Measurements from ENCODE around the gene TOM1L2.
"Not testable (repeated sequence)": the region's sequence is repeated elsewhere in the genome, so short reads cannot be mapped to it uniquely, and the experiment has no call there.

The TOM1L2 gene

GRCh38 chr17:17943281-17943984 is 28.8 kb downstream of the TOM1L2 start:
- in situ Hi-C loops (cut with MboI; ENCODE audit: low pct_unique_long_range_greater_than_20kb, low sequenced_read_pairs, unreplicated experiment) = no loop called here
- no peak for DNase-seq (ENCODE audit: low spot score)
- TF ChIP-seq, protein P1, sequence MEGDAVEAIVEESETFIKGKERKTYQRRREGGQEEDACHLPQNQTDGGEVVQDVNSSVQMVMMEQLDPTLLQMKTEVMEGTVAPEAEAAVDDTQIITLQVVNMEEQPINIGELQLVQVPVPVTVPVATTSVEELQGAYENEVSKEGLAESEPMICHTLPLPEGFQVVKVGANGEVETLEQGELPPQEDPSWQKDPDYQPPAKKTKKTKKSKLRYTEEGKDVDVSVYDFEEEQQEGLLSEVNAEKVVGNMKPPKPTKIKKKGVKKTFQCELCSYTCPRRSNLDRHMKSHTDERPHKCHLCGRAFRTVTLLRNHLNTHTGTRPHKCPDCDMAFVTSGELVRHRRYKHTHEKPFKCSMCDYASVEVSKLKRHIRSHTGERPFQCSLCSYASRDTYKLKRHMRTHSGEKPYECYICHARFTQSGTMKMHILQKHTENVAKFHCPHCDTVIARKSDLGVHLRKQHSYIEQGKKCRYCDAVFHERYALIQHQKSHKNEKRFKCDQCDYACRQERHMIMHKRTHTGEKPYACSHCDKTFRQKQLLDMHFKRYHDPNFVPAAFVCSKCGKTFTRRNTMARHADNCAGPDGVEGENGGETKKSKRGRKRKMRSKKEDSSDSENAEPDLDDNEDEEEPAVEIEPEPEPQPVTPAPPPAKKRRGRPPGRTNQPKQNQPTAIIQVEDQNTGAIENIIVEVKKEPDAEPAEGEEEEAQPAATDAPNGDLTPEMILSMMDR (IDR thresholded peaks at IDR 0.05; ENCODE audit: extremely low read depth, insufficient read depth, missing control alignments) = no peak

GRCh38 chr17:17942846-17943245 is 29.4 kb downstream of the TOM1L2 start:
- TF ChIP-seq, protein P1 (IDR thresholded peaks at IDR 0.05; ENCODE audit: extremely low read depth, insufficient read depth, missing control alignments) = no peak
- in situ Hi-C loops (cut with MboI; ENCODE audit: low pct_unique_long_range_greater_than_20kb, low sequenced_read_pairs, unreplicated experiment) = no loop called here
- DNase-seq (ENCODE audit: low spot score) = no peak

GRCh38 chr17:17941015-17941414 is 31.2 kb downstream of the TOM1L2 start:
- in situ Hi-C loops (cut with MboI; ENCODE audit: low pct_unique_long_range_greater_than_20kb, low sequenced_read_pairs, unreplicated experiment) = no loop called here
- TF ChIP-seq, protein P1 (IDR thresholded peaks at IDR 0.05; ENCODE audit: extremely low read depth, insufficient read depth, missing control alignments) = no peak
- no peak for DNase-seq (ENCODE audit: low spot score)

- TF ChIP-seq, protein P1 (IDR thresholded peaks at IDR 0.05; ENCODE audit: extremely low read depth, insufficient read depth, missing control alignments) = no peak
- in situ Hi-C loops (cut with MboI; ENCODE audit: low pct_unique_long_range_greater_than_20kb, low sequenced_read_pairs, unreplicated experiment) = no loop called here
- no peak for DNase-seq (ENCODE audit: low spot score)
These were observed 31.7 kb downstream of the TOM1L2 start for GRCh38 chr17:17940441-17940911.

- DNase-seq (ENCODE audit: low spot score); in situ Hi-C loops (cut with MboI; ENCODE audit: low pct_unique_long_range_greater_than_20kb, low sequenced_read_pairs, unreplicated experiment): not testable (repeated sequence)
These were observed 32.3 kb downstream of the TOM1L2 start for GRCh38 chr17:17939941-17940340.

DNA sequence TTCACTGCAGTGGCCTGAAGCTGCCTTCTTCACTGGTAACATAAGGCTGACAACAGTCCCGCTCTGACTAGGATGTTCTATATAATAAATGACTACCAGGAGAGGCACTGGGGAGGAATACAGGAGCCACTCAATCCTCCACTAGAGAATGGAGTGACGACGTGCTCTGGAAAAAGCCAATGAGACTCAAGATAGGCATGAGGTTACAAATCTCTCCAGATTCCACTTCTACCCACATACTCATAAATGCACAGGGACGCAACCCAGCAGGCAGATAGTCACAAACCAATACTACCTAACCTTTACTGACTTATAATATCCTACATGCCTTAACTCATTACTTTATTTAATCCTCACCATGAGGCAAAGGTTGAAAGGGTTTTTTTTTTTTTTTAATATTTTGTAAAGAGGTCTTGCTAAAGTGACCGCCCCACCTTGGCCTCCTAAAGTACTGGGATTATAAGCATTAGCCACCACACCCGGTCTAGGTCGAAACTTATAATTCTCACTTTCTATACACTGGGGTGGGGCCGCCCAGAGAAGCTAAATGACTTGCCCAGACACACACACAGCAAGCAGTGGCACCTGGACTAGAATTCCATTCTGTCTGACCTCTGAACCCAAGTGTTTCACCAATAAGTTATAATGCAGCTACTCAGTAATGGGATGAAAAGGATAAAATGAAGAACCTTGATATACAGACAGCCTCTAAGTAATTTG is 33.7 kb downstream of the TOM1L2 start:
- in situ Hi-C loops (cut with MboI; ENCODE audit: low pct_unique_long_range_greater_than_20kb, low sequenced_read_pairs, unreplicated experiment) = no loop called here
- TF ChIP-seq, protein P1 (IDR thresholded peaks at IDR 0.05; ENCODE audit: extremely low read depth, insufficient read depth, missing control alignments) = no peak
- DNase-seq (ENCODE audit: low spot score) = no peak

DNA sequence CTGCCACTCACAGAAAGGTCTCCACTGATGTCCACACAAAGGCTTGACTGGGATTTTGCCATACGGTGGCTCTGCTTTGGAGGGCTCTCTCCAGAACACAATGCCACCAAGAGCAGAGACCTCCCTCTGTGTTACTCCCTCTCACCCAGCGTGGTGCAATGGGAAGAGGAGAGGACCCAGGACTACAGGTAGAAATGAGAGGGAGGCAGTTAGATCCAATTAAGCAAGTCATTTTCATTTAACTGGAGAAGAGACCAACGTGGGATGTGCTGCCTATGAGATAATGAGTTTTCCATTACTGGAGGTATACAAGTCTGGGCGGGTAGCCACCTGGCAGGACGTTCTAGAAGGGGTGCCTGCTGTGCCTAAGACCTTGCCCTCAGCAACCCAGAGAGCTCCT is 34.2 kb downstream of the TOM1L2 start:
- in situ Hi-C loops (cut with MboI; ENCODE audit: low pct_unique_long_range_greater_than_20kb, low sequenced_read_pairs, unreplicated experiment) = no loop called here
- no peak for DNase-seq (ENCODE audit: low spot score)
- TF ChIP-seq, protein P1 (IDR thresholded peaks at IDR 0.05; ENCODE audit: extremely low read depth, insufficient read depth, missing control alignments) = no peak
